Skin epidermis (tissue), 12 donors: ENCODE data around the gene CCDC60.

Experiments
- H3K27ac ChIP-seq, 21 experiments: fragments of 200-600 bp; sonication (generic) in 11 of 21; one replicate each; pipeline ENCODE4 v1.5.0; 2020; ENCODE audit warnings: mild to moderate bottlenecking in 3 of 21, inconsistent platforms in 2 of 21, moderate library complexity in 2 of 21
- H3K4me3 ChIP-seq, 7 experiments: fragments of 200-600 bp; sonication (generic) in 2 of 7; one replicate each; pipeline ENCODE4 v1.5.0; 2020; ENCODE audit warnings: inconsistent platforms in 2 of 7, mild to moderate bottlenecking in 2 of 7, moderate library complexity in 1 of 7

CCDC60 gene

GRCh38 chr12:119334430-119335170 is at the start of gene CCDC60:
Gene CCDC60 (plus strand): TSS chr12:119334729. CDS start chr12:119335177, 448 bp downstream.
- Histone ChIP-seq H3K4me3 (no peak within 1 kb of the TSS), H3K27ac (no peak within 1 kb of the TSS)

- H3K27ac ChIP-seq: no peak overlapping the region
- H3K4me3 ChIP-seq: no peak overlapping the region
These were observed 46.0 kb upstream of the CCDC60 start for GRCh38 chr12:119288576-119288975.

- Histone ChIP-seq H3K27ac (no peak overlapping the region), H3K4me3 (no peak overlapping the region)
These were observed 41.5 kb upstream of the CCDC60 start for GRCh38 chr12:119292893-119293630.

- Histone ChIP-seq H3K4me3 (no peak overlapping the region), H3K27ac (no peak overlapping the region)
These were observed 40.3 kb upstream of the CCDC60 start for GRCh38 chr12:119294211-119294610.

- no peak overlapping the region for H3K4me3 ChIP-seq
- H3K27ac ChIP-seq: no peak overlapping the region
These were observed 38.0 kb upstream of the CCDC60 start for GRCh38 chr12:119296535-119296934.

- H3K27ac ChIP-seq: no peak overlapping the region
- no peak overlapping the region for H3K4me3 ChIP-seq
These were observed 35.4 kb upstream of the CCDC60 start for GRCh38 chr12:119299130-119299529.

- H3K27ac ChIP-seq: no peak overlapping the region
- no peak overlapping the region for H3K4me3 ChIP-seq
These were observed 33.1 kb upstream of the CCDC60 start for GRCh38 chr12:119301379-119301778.

- no peak overlapping the region for H3K27ac ChIP-seq
These were observed 32.0 kb upstream of the CCDC60 start for GRCh38 chr12:119302451-119303080.

GRCh38 chr12:119306593-119306992 is 27.9 kb upstream of the CCDC60 start:
- no peak overlapping the region for H3K27ac ChIP-seq
- H3K4me3 ChIP-seq: no peak overlapping the region

More at GRCh38 chr12:119302451-119303080, 32.0 kb upstream of the CCDC60 start:
- no peak overlapping the region for H3K4me3 ChIP-seq

GRCh38 chr12:119307747-119308146 is 26.8 kb upstream of the CCDC60 start:
- H3K4me3 ChIP-seq: no peak overlapping the region

GRCh38 chr12:119308708-119309456 is 25.6 kb upstream of the CCDC60 start:
- no peak overlapping the region for H3K4me3 ChIP-seq
- H3K27ac ChIP-seq: no peak overlapping the region

More at GRCh38 chr12:119307747-119308146, 26.8 kb upstream of the CCDC60 start:
- H3K27ac ChIP-seq: no peak overlapping the region

- no peak overlapping the region for H3K4me3 ChIP-seq
- H3K27ac ChIP-seq: no peak overlapping the region
These were observed 22.7 kb upstream of the CCDC60 start for GRCh38 chr12:119311878-119312277.

- Histone ChIP-seq H3K4me3 (no peak overlapping the region), H3K27ac (no peak overlapping the region)
These were observed 21.6 kb upstream of the CCDC60 start for GRCh38 chr12:119312904-119313303.

GRCh38 chr12:119314290-119314689 is 20.2 kb upstream of the CCDC60 start:
- H3K4me3 ChIP-seq: no peak overlapping the region
- H3K27ac ChIP-seq: no peak overlapping the region

GRCh38 chr12:119319638-119320037 is 14.9 kb upstream of the CCDC60 start:
- Histone ChIP-seq H3K27ac (no peak overlapping the region), H3K4me3 (no peak overlapping the region)

- no peak overlapping the region for H3K27ac ChIP-seq
- H3K4me3 ChIP-seq: no peak overlapping the region
These were observed 13.9 kb upstream of the CCDC60 start for GRCh38 chr12:119320678-119321077.

- Histone ChIP-seq H3K27ac (no peak overlapping the region), H3K4me3 (no peak overlapping the region)
These were observed 12.2 kb upstream of the CCDC60 start for GRCh38 chr12:119322301-119322723.

- peak overlapping the region in 1 of 21 experiments; percentile 40 for H3K27ac ChIP-seq
- H3K4me3 ChIP-seq: no peak overlapping the region
These were observed 8.7 kb upstream of the CCDC60 start for GRCh38 chr12:119325813-119326212.

- Histone ChIP-seq H3K4me3 (no peak overlapping the region), H3K27ac (peak overlapping the region in 1 of 21 experiments; percentile 40)
These were observed 8.2 kb upstream of the CCDC60 start for GRCh38 chr12:119326341-119326740.

GRCh38 chr12:119327471-119327870 is 7.1 kb upstream of the CCDC60 start:
- no peak overlapping the region for H3K27ac ChIP-seq
- no peak overlapping the region for H3K4me3 ChIP-seq
